Dedifferentiated amniotic fluid mesenchymal stem cell (primary cell): ENCODE measurements around the gene ICOSLG.
"Not testable (repeated sequence)": the region's sequence is repeated elsewhere in the genome, so short reads cannot be mapped to it uniquely, and the experiment has no call there.

Experiments used
- DNase-seq: peaks from one replicate; pipeline ENCODE4 v3.0.0-alpha.2; 2016; ENCODE audit errors: extremely low spot score

Gene ICOSLG

GRCh38 chr21:44223334-44223733 is 17.4 kb downstream of the ICOSLG start:
- not testable (repeated sequence) for DNase-seq

GRCh38 chr21:44220674-44221073 is 20.1 kb downstream of the ICOSLG start:
- DNase-seq, result not testable (repeated sequence)

DNA sequence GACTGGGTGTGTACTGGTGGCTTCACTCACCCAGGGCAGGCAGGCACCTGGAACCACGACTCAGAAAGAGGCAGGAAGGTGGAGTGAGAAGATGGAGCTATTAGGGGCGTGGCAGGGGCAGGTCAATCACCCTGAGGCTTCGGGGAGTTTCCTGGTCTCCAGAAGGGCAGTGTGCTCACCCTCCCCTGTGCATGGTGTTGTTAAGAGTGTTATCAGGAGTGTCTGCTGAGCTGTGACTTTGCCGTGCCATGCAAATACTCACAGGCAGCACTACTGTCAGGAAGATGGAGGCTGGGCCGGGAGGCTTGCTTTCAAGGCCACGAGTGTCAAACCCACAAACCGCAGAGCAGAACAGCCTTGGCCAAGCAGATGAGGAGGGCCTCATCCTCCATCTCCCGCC is 22.3 kb downstream of the ICOSLG start:
- DNase-seq, result not testable (repeated sequence)

- DNase-seq, result not testable (repeated sequence)
These were observed 28.8 kb downstream of the ICOSLG start for GRCh38 chr21:44211978-44212377.

- not testable (repeated sequence) for DNase-seq
These were observed 29.2 kb downstream of the ICOSLG start for GRCh38 chr21:44211574-44211973.

GRCh38 chr21:44207860-44208646 is 32.7 kb downstream of the ICOSLG start:
- not testable (repeated sequence) for DNase-seq

- not testable (repeated sequence) for DNase-seq
These were observed 33.8 kb downstream of the ICOSLG start for GRCh38 chr21:44206698-44207676.

- DNase-seq, result not testable (repeated sequence)
These were observed 34.6 kb downstream of the ICOSLG start for GRCh38 chr21:44206187-44206586.

- DNase-seq, result not testable (repeated sequence)
These were observed 38.0 kb downstream of the ICOSLG start for GRCh38 chr21:44202590-44203299.

GRCh38 chr21:44199997-44200396 is 40.7 kb downstream of the ICOSLG start:
- not testable (repeated sequence) for DNase-seq

- no peak for DNase-seq
These were observed 41.3 kb downstream of the ICOSLG start for GRCh38 chr21:44199448-44199847.

- DNase-seq, result not testable (repeated sequence)
These were observed 43.6 kb downstream of the ICOSLG start for GRCh38 chr21:44197156-44197516.

DNA sequence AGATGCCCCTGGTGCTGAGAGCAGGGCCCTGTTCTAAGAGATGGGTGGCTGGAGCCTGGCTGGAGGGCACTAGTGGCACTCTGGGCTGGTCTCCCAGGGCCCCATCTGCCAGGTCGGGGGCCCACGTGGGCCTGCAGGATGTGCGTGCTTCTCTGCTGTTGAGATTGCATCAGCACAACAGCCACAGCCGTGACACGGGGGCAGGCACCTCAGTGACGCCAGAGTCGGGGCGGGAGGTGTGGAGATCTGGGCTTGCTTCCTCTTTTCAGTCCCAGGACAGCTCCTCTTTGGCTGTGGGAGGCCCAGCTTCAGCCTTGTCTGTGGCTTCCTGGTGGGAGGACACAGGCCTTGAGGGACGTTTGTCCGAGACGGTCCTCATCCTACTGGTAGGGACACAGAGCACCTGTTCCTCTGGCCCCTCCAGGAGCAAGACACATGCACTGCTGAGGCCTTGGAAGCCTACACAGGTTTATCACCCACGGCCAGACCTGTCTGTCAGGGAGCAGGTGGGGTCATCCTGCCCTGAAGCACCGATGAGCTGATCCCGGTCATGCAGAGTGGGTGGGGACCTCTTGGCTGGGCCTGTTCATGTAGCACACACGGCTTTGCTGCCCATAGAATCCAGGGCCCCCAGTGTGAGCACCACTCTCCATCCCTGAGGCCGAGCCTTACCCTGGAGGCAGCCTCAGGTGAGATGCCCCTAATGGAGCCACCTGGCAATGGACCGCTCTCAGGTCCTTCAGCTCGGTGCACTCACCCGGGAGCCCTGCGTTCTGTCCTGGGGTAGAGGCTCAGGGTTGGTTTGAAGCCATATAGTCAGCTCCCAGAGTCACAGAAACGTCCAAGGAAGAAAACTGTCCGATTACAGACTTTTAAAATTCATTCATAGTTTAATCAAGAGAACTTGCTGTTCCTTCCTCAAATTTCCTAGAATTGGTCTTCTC is 44.3 kb downstream of the ICOSLG start:
- not testable (repeated sequence) for DNase-seq

DNA sequence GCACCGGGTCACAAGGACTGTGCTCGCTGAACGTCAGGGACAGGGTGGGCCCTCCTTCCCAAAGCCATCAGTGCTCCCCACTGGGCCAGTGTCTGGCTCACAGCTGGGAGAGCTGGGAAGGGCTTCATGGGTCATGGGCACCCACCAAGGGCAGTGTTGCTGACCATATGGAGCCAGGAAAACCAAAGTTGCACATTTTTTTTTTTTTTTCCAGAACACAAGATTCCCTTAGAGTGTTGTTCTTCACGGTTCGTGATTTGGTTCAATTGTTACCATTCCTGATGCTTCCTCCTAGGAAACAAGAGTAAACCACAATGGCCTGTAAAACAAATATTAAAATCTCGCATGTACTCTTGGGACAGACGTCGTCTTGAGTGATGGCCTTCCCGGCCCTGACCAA is 45.9 kb downstream of the ICOSLG start:
- DNase-seq, result not testable (repeated sequence)

GRCh38 chr21:44194451-44194850 is 46.3 kb downstream of the ICOSLG start:
- not testable (repeated sequence) for DNase-seq

DNA sequence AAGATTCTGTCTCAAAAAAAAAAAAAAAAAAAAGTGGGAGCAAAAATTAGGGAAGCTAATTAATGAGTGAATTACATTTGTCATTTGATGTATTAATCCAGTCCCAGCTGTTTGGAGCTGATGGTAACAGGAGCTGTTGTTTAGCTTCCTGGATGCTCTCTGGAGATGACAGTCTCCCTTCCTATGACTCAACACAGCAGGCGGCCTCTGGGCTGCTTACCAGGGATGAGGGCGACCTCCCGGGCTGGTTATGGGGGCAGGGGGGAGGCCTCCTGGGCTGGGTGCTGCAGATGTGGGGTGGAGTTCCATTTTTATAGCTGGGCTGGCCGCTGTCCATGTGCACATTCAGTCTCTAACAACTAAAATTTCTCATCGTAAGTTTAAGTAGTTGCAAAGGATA is 47.6 kb downstream of the ICOSLG start:
- DNase-seq, result not testable (repeated sequence)

- not testable (repeated sequence) for DNase-seq
These were observed 50.1 kb downstream of the ICOSLG start for GRCh38 chr21:44190349-44191271.

DNA sequence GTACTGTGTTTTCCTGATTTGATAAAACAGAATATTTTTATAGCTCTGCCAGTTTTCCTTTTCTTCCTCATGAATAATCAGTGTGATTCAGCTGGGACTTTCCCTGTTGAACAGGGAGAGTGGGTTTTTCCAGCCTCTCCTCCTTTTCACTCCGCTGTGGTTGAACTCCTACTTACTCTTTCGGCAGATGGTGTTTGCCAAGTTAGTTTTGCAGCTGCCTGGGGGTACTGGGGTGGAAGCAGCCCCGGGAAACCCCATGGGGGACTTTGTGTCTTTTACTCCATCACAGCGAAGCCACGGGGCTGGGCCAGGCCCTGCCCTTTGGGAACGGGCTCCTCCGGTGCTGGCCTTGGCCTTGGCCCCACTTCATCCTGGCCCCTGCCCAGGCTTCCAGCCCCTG is 55.9 kb downstream of the ICOSLG start:
- DNase-seq, result not testable (repeated sequence)

- not testable (repeated sequence) for DNase-seq
These were observed 58.5 kb downstream of the ICOSLG start for GRCh38 chr21:44182202-44182601.
